ENCODE data around the gene UBA7.

DNA sequence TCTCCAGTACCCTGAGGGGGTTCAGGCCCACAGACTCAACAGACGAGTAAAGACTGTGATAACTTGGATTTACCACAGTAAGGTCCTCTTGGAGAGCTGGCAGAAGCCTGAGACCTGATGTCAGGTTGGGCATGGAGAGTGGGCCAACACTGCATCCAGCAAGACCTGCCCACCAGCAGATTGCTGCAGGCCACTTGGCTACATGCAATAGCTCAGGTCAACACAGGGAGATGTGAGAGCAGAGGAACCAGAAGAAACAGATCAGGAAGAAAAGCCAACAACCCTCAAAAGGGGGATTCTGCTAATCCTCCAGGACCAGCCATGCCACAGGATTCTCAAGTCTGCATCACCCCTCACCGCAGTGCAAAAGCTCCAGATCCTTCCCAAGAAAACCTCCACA lies 25.7 kb downstream of the UBA7 start:
- TF ChIP-seq, protein P1, sequence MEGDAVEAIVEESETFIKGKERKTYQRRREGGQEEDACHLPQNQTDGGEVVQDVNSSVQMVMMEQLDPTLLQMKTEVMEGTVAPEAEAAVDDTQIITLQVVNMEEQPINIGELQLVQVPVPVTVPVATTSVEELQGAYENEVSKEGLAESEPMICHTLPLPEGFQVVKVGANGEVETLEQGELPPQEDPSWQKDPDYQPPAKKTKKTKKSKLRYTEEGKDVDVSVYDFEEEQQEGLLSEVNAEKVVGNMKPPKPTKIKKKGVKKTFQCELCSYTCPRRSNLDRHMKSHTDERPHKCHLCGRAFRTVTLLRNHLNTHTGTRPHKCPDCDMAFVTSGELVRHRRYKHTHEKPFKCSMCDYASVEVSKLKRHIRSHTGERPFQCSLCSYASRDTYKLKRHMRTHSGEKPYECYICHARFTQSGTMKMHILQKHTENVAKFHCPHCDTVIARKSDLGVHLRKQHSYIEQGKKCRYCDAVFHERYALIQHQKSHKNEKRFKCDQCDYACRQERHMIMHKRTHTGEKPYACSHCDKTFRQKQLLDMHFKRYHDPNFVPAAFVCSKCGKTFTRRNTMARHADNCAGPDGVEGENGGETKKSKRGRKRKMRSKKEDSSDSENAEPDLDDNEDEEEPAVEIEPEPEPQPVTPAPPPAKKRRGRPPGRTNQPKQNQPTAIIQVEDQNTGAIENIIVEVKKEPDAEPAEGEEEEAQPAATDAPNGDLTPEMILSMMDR (IDR thresholded peaks at IDR 0.05) = no peak
- TF ChIP-seq POLR2A (IDR thresholded peaks at IDR 0.05) = no peak
